HepG2 (cell line): Measurements from ENCODE around the gene ANTXR1. TPM values are rescaled to one million over a fixed set of nuclear protein-coding genes. Genes with fewer than 3 reads are reported as not detected.

Experiments
- ATAC-seq: fragments of 200-7000 bp; cut with Tn5 transposase; 3 replicates; pipeline ENCODE4 v1.9.1; 2020; ENCODE audit warnings: mild to moderate bottlenecking, moderate library complexity
- BruUV-seq: library from RNA; stranded (reverse); fragments of 400-500 nt; replicated peaks from 2 replicates; lab custom pipeline; 2021; lab: Mats Ljungman, UMichigan
- CTCF ChIA-PET: fragments of 300-600 bp; formaldehyde crosslinking; extraction: SDS; loops from one replicate; lab custom pipeline; 2021; ENCODE audit warnings: low total read pairs, inconsistent platforms, low intra/inter-chr PET ratio; lab: Yijun Ruan, JAX
- POLR2A ChIA-PET: fragments of 350-600 bp; sonication (Branson Sonifier 250); formaldehyde crosslinking; loops from one replicate; lab custom pipeline; 2020; ENCODE audit warnings: antibody characterized with exemption, inconsistent platforms; lab: Yijun Ruan, JAX
- DNase-seq: peaks from one replicate; pipeline ENCODE4 v3.0.0-alpha.2; 2015; ENCODE audit warnings: low spot score
- FAIRE-seq: peaks from 3 replicates; lab custom pipeline; 2011; peaks lifted over from hg19 to GRCh38; lab: Jason Lieb, UNC
- H2AFZ ChIP-seq: one replicate; pipeline ENCODE4 v1.6.1; 2011; ENCODE audit warnings: low read length, inconsistent platforms
- H3K27ac ChIP-seq: fragments of 300-600 bp; 3 replicates; pipeline ENCODE4 v1.8.0; 2011; ENCODE audit warnings: mixed run types, mild to moderate bottlenecking, mixed read lengths, low read length, inconsistent platforms; ENCODE audit not compliant: insufficient read depth; ENCODE audit errors: extremely low read length
- H3K27me3 ChIP-seq, 2 experiments: fragments of 200-600 bp in 1 of 2; 2 replicates in 1 of 2; 3 replicates in 1 of 2; pipeline versions ENCODE4 v1.6.0 to v1.8.0; 2011; ENCODE audit warnings: low read length in 2 of 2, mild to moderate bottlenecking in 2 of 2, moderate library complexity in 2 of 2, inconsistent platforms in 1 of 2; ENCODE audit not compliant: insufficient read depth in 2 of 2, control insufficient read depth in 1 of 2
- H3K36me3 ChIP-seq, 2 experiments: fragments of 200-600 bp in 1 of 2; replicated peaks in 1 of 2; 2 replicates in 1 of 2; 3 replicates in 1 of 2; pipeline versions ENCODE4 v1.5.1 to v1.8.0; 2011; ENCODE audit warnings: low read length in 2 of 2, inconsistent platforms in 1 of 2; ENCODE audit not compliant: insufficient read depth in 2 of 2, control insufficient read depth in 1 of 2
- H3K4me1 ChIP-seq: 2 replicates; pipeline ENCODE4 v1.5.1; 2012; ENCODE audit warnings: low read length, inconsistent platforms; ENCODE audit not compliant: insufficient read depth
- H3K4me2 ChIP-seq: 2 replicates; pipeline ENCODE4 v1.6.0; 2011; ENCODE audit warnings: low read depth, low read length, inconsistent platforms
- H3K4me3 ChIP-seq, 3 experiments: fragments of 200-600 bp in 1 of 3; sonication (generic), shearing (Covaris generic) in 1 of 3; replicated peaks in 1 of 3; 2 replicates each; pipeline ENCODE4 v1.5.1; 2011 to 2016; ENCODE audit warnings: low read length in 3 of 3, inconsistent platforms in 2 of 3, low read depth in 2 of 3, mild to moderate bottlenecking in 2 of 3, control low read depth in 1 of 3, mixed read lengths in 1 of 3; ENCODE audit not compliant: insufficient read depth in 1 of 3
- H3K79me2 ChIP-seq: one replicate; pipeline ENCODE4 v1.6.1; 2011; ENCODE audit warnings: low read length, inconsistent platforms; ENCODE audit not compliant: insufficient read depth
- H3K9ac ChIP-seq: 2 replicates; pipeline ENCODE4 v1.6.0; 2011; ENCODE audit warnings: mild to moderate bottlenecking, low read depth, low read length, inconsistent platforms; ENCODE audit not compliant: insufficient read depth
- H3K9me3 ChIP-seq: 2 replicates; pipeline ENCODE4 v1.5.1; 2012; ENCODE audit warnings: mild to moderate bottlenecking, low read length
- H4K20me1 ChIP-seq: 2 replicates; pipeline ENCODE4 v1.6.0; 2011; ENCODE audit warnings: inconsistent platforms, mild to moderate bottlenecking, low read length, moderate library complexity; ENCODE audit not compliant: insufficient read depth
- FOXJ3 ChIP-seq: sonication (generic); formaldehyde crosslinking; IDR thresholded peaks from 2 replicates; pipeline ENCODE4 v1.4.0; 2020; ENCODE audit warnings: missing genetic modification reagents, mild to moderate bottlenecking, borderline replicate concordance
- HNF4A ChIP-seq: sonication (generic); formaldehyde crosslinking; IDR thresholded peaks from 2 replicates; pipeline ENCODE4 v1.4.0; 2020; ENCODE audit warnings: missing genetic modification reagents
- NR2F2 ChIP-seq: IDR thresholded peaks from 2 replicates; pipeline ENCODE4 v1.6.1; 2012; ENCODE audit warnings: low read depth, inconsistent platforms, borderline replicate concordance
- POGZ ChIP-seq: sonication (generic); formaldehyde crosslinking; IDR thresholded peaks from 2 replicates; pipeline ENCODE4 v1.4.0; 2020; ENCODE audit warnings: mild to moderate bottlenecking, missing genetic modification reagents
- POLR2AphosphoS5 ChIP-seq: IDR thresholded peaks from 2 replicates; pipeline ENCODE4 v1.6.1; 2012; ENCODE audit warnings: low read depth, low read length
- YY1 ChIP-seq: IDR thresholded peaks from 2 replicates; pipeline ENCODE4 v1.6.1; 2011; ENCODE audit warnings: low read length, low read depth, moderate library complexity, mild to moderate bottlenecking; ENCODE audit not compliant: insufficient read depth, insufficient replicate concordance
- ZMAT3 ChIP-seq: sonication (generic); formaldehyde crosslinking; conservative IDR thresholded peaks from 2 replicates; pipeline ENCODE4 v1.7.0; 2021; ENCODE audit warnings: missing genetic modification reagents
- ZMYM4 ChIP-seq: sonication (generic); formaldehyde crosslinking; IDR thresholded peaks from 2 replicates; pipeline ENCODE4 v1.8.1; 2023; ENCODE audit warnings: mild to moderate bottlenecking, missing genetic modification reagents
- ZNF44 ChIP-seq: sonication (generic); formaldehyde crosslinking; IDR thresholded peaks from 2 replicates; pipeline ENCODE4 v1.5.1; 2020; ENCODE audit warnings: mild to moderate bottlenecking, missing genetic modification reagents
- ZNF501 ChIP-seq: sonication (generic); formaldehyde crosslinking; IDR thresholded peaks from 2 replicates; pipeline ENCODE4 v1.5.1; 2020; ENCODE audit warnings: mild to moderate bottlenecking, moderate library complexity, missing genetic modification reagents
- ZNF644 ChIP-seq: IDR thresholded peaks from 2 replicates; pipeline ENCODE4 v1.6.1; 2016; ENCODE audit warnings: low read depth
- ZNF883 ChIP-seq: sonication (generic); formaldehyde crosslinking; IDR thresholded peaks from 2 replicates; pipeline ENCODE4 v1.5.1; 2020; ENCODE audit warnings: mild to moderate bottlenecking, missing genetic modification reagents; ENCODE audit errors: not compliant biosample characterization
- WGBS: methylation state at CpG from one replicate; pipeline ENCODE4 v1.1.6; 2017; ENCODE audit warnings: low lambda C conversion rate; 5-methylcytosine and 5-hydroxymethylcytosine counted together
- in situ Hi-C: cut with HindIII; loops from 2 replicates; pipeline ENCODE4 v1.10.0; 2017; ENCODE audit warnings: low pct_unique_long_range_greater_than_20kb; ENCODE audit not compliant: extremely low pct_ligation_motif_present
- intact Hi-C: fragments of 100-400 bp; cut with micrococcal nuclease; formaldehyde crosslinking; loops from one replicate; pipeline ENCODE4 v1.10.0; 2022; ENCODE audit not compliant: unreplicated experiment
- polyA plus RNA-seq, 8 experiments: library from polyadenylated mRNA; depleted of rRNA in 3 of 8; stranded (reverse) in 7 of 8; unstranded in 1 of 8; fragments of >200 nt; fragmentation: Illumina TruSeq in 4 of 8; extraction: Trizol in 4 of 8; gene quantifications; 2 replicates each; pipeline versions ENCODE4 v1.2.1 to v1.2.3, GENCODE V29; 2011 to 2016; ENCODE audit warnings: low read depth in 4 of 8, missing spikeins in 1 of 8, mixed read lengths in 1 of 8; ENCODE audit not compliant: insufficient read depth in 1 of 8
- total RNA-seq, 5 experiments: library from RNA; depleted of rRNA; stranded (reverse); fragments of >200 nt; fragmentation: Illumina TruSeq; extraction: Trizol; gene quantifications; 2 replicates each; pipeline ENCODE4 v1.2.3, GENCODE V29; 2016; ENCODE audit warnings: low read depth in 1 of 5
- TF ChIP-seq, protein P1 (sequence below): sonication (generic); formaldehyde crosslinking; IDR thresholded peaks from 2 replicates; pipeline ENCODE4 v1.4.0; 2020; ENCODE audit warnings: mild to moderate bottlenecking, missing genetic modification reagents

The ANTXR1 gene
- total and polyA plus RNA-seq, 2 of the 13 experiments (the other 11 are each of a cell fraction or from before 2014, with no cell fraction given) = 4.5 to 12.7 TPM

DNA sequence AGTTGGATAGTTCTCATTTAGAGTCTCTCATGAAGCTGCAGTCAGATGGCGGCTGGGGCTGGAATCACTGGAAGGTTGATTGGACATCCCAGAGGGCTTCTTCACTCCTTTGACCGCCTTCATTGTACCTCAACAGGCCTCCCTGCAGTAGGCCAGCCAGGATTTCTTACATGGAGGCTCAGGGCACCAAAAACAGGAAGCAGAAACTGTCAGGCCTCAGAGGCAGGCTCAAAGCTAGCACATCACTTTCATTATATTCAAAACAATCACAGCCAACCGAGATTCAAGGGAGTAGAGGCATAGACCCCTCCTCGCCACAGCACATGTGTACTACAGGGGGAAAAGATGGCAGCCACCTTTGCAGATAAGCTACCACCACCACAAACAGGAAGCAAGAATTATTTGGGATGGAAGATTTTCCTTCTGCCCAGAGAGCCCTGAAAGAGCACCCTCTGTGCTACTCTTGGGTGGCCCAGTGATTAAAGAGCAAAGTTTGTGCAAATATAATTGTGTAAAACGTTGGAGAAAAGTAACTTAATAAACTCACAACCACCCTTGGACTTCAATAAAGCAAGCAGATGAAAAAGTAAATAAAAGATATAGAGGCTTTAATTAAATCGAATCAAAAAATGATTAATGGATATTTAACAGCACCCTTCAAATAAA is 218.8 kb downstream of the ANTXR1 start:
- in situ Hi-C loops = no loop called here
- Histone ChIP-seq H3K9me3 (no peaks in the 10 kb centered on the region), H4K20me1 (no peaks in the 10 kb centered on the region), H3K27ac (peak overlapping the region; percentile 9), H3K36me3 (no peaks in the 10 kb centered on the region), H3K4me1 (peaks cover 21% of the 10 kb centered on the region), H3K79me2 (no peaks in the 10 kb centered on the region), H3K9ac (no peak overlapping the region), H3K4me3 (no peak overlapping the region), H3K4me2 (0 out of 2 replicates have a peak overlapping the region, but pooled peaks have one; percentile 3), H3K27me3 (no peaks in the 10 kb centered on the region), H2AFZ (peak overlapping the region; percentile 42)
- ChIA-PET POLR2A (interaction anchor here (0.7 to 0.8 kb wide), 2 partner anchors 10 to 14 kb away, joined by 3 to 5 read pairs; no protein-coding TSS in a partner anchor), CTCF (no interaction called here)
- DNase-seq (no peak), FAIRE-seq (no peak), ATAC-seq (no peak)
- intact Hi-C loops = loop anchor here (2.0 kb wide), 1 partner anchor 15 kb away; no protein-coding TSS in a partner anchor
- no TSS peak for BruUV-seq
- TF ChIP-seq POGZ (peak; percentile 47; the same call in 1 of the 2 replicates), ZNF501 (CRISPR knock-in tag) (0 out of 2 replicates have a peak, but pooled peaks have one; percentile 55), ZNF44 (CRISPR knock-in tag) (0 out of 2 replicates have a peak, but pooled peaks have one; percentile 36), HNF4A (CRISPR knock-in tag) (peak; percentile 22; the same call in 1 of the 2 replicates), POLR2AphosphoS5 (no peak), ZMAT3 (CRISPR knock-in tag) (0 out of 2 replicates have a peak, but pooled peaks have one; percentile 33), ZNF644 (peak; percentile 49; the same call in 1 of the 2 replicates), ZMYM4 (CRISPR knock-in tag) (0 out of 2 replicates have a peak, but pooled peaks have one; percentile 34), YY1 (peak; percentile 19), FOXJ3 (CRISPR knock-in tag) (no peak), NR2F2 (no peak), ZNF883 (CRISPR knock-in tag) (no peak)
- TF ChIP-seq, protein P1, sequence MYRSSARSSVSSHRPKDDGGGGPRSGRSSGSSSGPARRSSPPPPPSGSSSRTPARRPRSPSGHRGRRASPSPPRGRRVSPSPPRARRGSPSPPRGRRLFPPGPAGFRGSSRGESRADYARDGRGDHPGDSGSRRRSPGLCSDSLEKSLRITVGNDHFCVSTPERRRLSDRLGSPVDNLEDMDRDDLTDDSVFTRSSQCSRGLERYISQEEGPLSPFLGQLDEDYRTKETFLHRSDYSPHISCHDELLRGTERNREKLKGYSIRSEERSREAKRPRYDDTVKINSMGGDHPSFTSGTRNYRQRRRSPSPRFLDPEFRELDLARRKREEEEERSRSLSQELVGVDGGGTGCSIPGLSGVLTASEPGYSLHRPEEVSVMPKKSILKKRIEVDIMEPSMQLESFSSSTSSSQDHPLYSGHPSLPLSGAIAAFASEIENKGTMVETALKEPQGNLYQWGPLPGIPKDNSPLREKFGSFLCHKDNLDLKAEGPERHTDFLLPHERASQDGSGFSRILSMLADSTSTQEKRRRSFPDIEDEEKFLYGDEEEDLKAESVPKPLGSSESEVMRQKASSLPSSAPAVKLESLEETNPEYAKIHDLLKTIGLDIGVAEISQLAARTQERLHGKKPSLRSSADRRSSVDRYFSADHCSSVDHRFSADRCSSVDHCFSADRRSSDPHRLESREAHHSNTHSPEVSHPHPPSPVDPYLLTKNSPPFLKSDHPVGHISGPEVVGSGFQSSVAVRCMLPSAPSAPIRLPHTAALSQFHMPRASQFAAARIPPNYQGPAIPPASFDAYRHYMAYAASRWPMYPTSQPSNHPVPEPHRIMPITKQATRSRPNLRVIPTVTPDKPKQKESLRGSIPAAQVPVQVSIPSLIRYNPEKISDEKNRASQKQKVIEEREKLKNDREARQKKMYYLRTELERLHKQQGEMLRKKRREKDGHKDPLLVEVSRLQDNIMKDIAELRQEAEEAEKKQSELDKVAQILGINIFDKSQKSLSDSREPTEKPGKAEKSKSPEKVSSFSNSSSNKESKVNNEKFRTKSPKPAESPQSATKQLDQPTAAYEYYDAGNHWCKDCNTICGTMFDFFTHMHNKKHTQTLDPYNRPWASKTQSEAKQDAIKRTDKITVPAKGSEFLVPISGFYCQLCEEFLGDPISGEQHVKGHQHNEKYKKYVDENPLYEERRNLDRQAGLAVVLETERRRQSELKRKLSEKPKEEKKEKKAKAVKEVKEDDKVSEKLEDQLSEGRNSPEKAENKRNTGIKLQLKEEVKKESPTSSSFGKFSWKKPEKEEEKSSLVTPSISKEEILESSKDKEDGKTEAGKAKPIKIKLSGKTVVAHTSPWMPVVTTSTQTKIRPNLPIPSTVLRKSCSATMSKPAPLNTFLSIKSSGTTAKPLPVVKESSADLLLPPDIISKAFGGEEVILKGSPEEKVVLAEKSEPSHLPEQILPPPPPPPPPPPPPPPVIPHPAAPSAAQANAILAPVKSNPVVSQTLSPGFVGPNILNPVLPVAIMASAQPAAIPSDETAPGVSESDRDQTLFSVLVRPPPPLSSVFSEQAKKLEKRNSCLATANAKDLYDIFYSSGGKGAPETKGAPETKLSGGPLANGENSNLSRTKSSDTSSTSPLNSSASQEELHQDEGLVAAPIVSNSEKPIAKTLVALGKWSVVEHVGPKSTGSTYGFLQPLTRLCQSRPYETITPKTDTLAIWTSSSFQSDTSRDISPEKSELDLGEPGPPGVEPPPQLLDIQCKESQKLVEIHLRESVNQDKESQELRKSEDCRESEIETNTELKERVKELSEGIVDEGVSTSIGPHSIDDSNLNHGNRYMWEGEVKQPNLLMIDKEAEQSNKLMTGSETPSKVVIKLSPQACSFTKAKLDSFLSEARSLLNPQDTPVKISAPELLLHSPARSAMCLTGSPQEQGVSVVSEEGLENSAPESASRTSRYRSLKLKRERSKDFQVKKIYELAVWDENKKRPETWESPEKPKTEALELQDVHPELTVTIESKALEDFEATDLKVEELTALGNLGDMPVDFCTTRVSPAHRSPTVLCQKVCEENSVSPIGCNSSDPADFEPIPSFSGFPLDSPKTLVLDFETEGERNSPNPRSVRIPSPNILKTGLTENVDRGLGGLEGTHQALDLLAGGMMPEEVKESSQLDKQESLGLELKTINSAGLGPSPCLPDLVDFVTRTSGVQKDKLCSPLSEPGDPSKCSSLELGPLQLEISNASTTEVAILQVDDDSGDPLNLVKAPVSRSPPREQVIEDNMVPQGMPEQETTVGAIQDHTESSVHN (CRISPR knock-in tag) = no peak
- 80% methylated on average over 6 of the region's 6 CpGs for WGBS
